Liver (tissue), 9 donors: Measurements from ENCODE around the gene PRRG2. TPM values are rescaled to one million over a fixed set of nuclear protein-coding genes. Genes with fewer than 3 reads are reported as not detected.

Experiments
- DNase-seq: peaks from one replicate; pipeline ENCODE4 v3.0.0-alpha.2; 2017; ENCODE audit warnings: low spot score
- H3K27ac ChIP-seq, 2 donors: one replicate each; pipeline ENCODE4 v1.7.0; 2013; ENCODE audit warnings: inconsistent platforms in 2 of 2, low read length in 2 of 2, control low read depth in 1 of 2, low read depth in 1 of 2, mild to moderate bottlenecking in 1 of 2
- H3K27me3 ChIP-seq, 4 donors: one replicate each; pipeline versions ENCODE4 v1.6.1 to v1.7.0; 2013; ENCODE audit warnings: low read length in 3 of 4, inconsistent platforms in 1 of 4, mild to moderate bottlenecking in 1 of 4, moderate library complexity in 1 of 4; ENCODE audit not compliant: control insufficient read depth in 4 of 4, insufficient read depth in 4 of 4
- H3K36me3 ChIP-seq, 4 donors: one replicate each; pipeline versions ENCODE4 v1.6.1 to v1.7.0; 2013; ENCODE audit warnings: low read length in 3 of 4, mild to moderate bottlenecking in 3 of 4, low read depth in 1 of 4, moderate library complexity in 1 of 4; ENCODE audit not compliant: control insufficient read depth in 4 of 4, insufficient read depth in 3 of 4
- H3K4me1 ChIP-seq, 4 donors: one replicate each; pipeline versions ENCODE4 v1.6.1 to v1.7.0; 2013; ENCODE audit warnings: low read length in 3 of 4, mild to moderate bottlenecking in 3 of 4, moderate library complexity in 1 of 4; ENCODE audit not compliant: control insufficient read depth in 4 of 4, insufficient read depth in 4 of 4
- H3K4me3 ChIP-seq, 3 donors: one replicate each; pipeline versions ENCODE4 v1.6.1 to v1.7.0; 2013; ENCODE audit warnings: low read length in 3 of 3, control low read depth in 1 of 3, low read depth in 1 of 3, mild to moderate bottlenecking in 1 of 3
- H3K9ac ChIP-seq, 2 donors: one replicate each; pipeline ENCODE4 v1.7.0; 2013; ENCODE audit warnings: low read length in 2 of 2, mild to moderate bottlenecking in 2 of 2, moderate library complexity in 2 of 2, control low read depth in 1 of 2, low read depth in 1 of 2
- H3K9me3 ChIP-seq, 4 donors: one replicate each; pipeline versions ENCODE4 v1.6.1 to v1.7.0; 2013; ENCODE audit warnings: low read length in 3 of 4; ENCODE audit not compliant: control insufficient read depth in 4 of 4
- ATF3 ChIP-seq: IDR thresholded peaks from 2 replicates; pipeline ENCODE4 v1.6.1; 2016; ENCODE audit warnings: antibody characterized with exemption
- CTCF ChIP-seq: fragments of 150-350 bp; IDR thresholded peaks from 2 replicates; pipeline ENCODE4 v1.5.1; 2017; ENCODE audit warnings: improper control_type of control experiment, low read depth, low read length; ENCODE audit not compliant: missing input control
- EGR1 ChIP-seq, 2 donors: IDR thresholded peaks; 2 replicates each; pipeline ENCODE4 v1.6.1; 2016 to 2018; ENCODE audit warnings: antibody characterized with exemption in 2 of 2, low read depth in 2 of 2
- FOXA1 ChIP-seq: IDR thresholded peaks from 2 replicates; pipeline ENCODE4 v1.6.1; 2016; ENCODE audit warnings: antibody characterized with exemption
- FOXA2 ChIP-seq: IDR thresholded peaks from 2 replicates; pipeline ENCODE4 v1.6.1; 2016; ENCODE audit warnings: antibody characterized with exemption
- GABPA ChIP-seq, 2 donors: IDR thresholded peaks in 1 of 2; conservative IDR thresholded peaks in 1 of 2; 2 replicates each; pipeline ENCODE4 v1.6.1; 2016; ENCODE audit warnings: antibody characterized with exemption in 2 of 2, mild to moderate bottlenecking in 1 of 2, moderate library complexity in 1 of 2
- HNF4A ChIP-seq, 2 donors: conservative IDR thresholded peaks; 2 replicates each; pipeline ENCODE4 v1.6.1; 2016; ENCODE audit warnings: antibody characterized with exemption in 2 of 2, mild to moderate bottlenecking in 2 of 2
- HNF4G ChIP-seq: IDR thresholded peaks from 2 replicates; pipeline ENCODE4 v1.6.1; 2016; ENCODE audit warnings: antibody characterized with exemption
- JUND ChIP-seq, 2 donors: IDR thresholded peaks; 2 replicates each; pipeline ENCODE4 v1.6.1; 2016; ENCODE audit warnings: antibody characterized with exemption in 2 of 2
- MAX ChIP-seq: IDR thresholded peaks from 2 replicates; pipeline ENCODE4 v1.6.1; 2016; ENCODE audit warnings: antibody characterized with exemption
- NR2F2 ChIP-seq: IDR thresholded peaks from 2 replicates; pipeline ENCODE4 v1.6.1; 2016; ENCODE audit warnings: antibody characterized with exemption
- RAD21 ChIP-seq, 2 donors: IDR thresholded peaks; 2 replicates each; pipeline ENCODE4 v1.6.1; 2016; ENCODE audit warnings: antibody characterized with exemption in 2 of 2, mild to moderate bottlenecking in 2 of 2
- REST ChIP-seq: IDR thresholded peaks from 2 replicates; pipeline ENCODE4 v1.6.1; 2016; ENCODE audit warnings: antibody characterized with exemption, mild to moderate bottlenecking
- RXRA ChIP-seq, 2 donors: IDR thresholded peaks; 2 replicates each; pipeline ENCODE4 v1.6.1; 2017 to 2018; ENCODE audit warnings: antibody characterized with exemption in 2 of 2, mild to moderate bottlenecking in 1 of 2
- SP1 ChIP-seq: IDR thresholded peaks from 2 replicates; pipeline ENCODE4 v1.6.1; 2018; ENCODE audit warnings: antibody characterized with exemption, mild to moderate bottlenecking
- TAF1 ChIP-seq: conservative IDR thresholded peaks from 2 replicates; pipeline ENCODE4 v1.6.1; 2016; ENCODE audit warnings: antibody characterized with exemption, mild to moderate bottlenecking
- YY1 ChIP-seq: IDR thresholded peaks from 2 replicates; pipeline ENCODE4 v1.6.1; 2016; ENCODE audit warnings: antibody characterized with exemption, mild to moderate bottlenecking
- ZBTB33 ChIP-seq: IDR thresholded peaks from 2 replicates; pipeline ENCODE4 v1.6.1; 2016; ENCODE audit warnings: antibody characterized with exemption
- WGBS: extraction: QIAGEN DNeasy Blood & Tissue Kit; methylation state at CpG from one replicate; pipeline ENCODE4 v1.1.7; 2013; 5-methylcytosine and 5-hydroxymethylcytosine counted together
- polyA plus RNA-seq, 2 donors: library from polyadenylated mRNA; stranded (reverse) in 1 of 2; unstranded in 1 of 2; fragments of 200-250 nt in 1 of 2; fragments of >200 nt in 1 of 2; fragmentation: Nextera tagmentation in 1 of 2; extraction: Ambion mirVana in 1 of 2; gene quantifications; one replicate each; pipeline versions ENCODE4 v1.2.1 to v1.2.3, GENCODE V29; 2013 to 2015
- total RNA-seq, 2 donors: library from RNA; depleted of rRNA; stranded (reverse); fragments of >200 nt; gene quantifications; one replicate each; pipeline ENCODE4 v1.2.3, GENCODE V29; 2014
- donor health status: healthy.
- donor health status: healthy.
- donor health status: healthy.
- donor health status: healthy.
- donor health status: healthy.

PRRG2 gene
- total and polyA plus RNA-seq, 4 donors, result 1.1 to 2.8 (median 2.1) TPM

- WGBS, result 83% methylated on average over 8 of the region's 8 CpGs
- Histone ChIP-seq H3K27me3 (no peaks in the 10 kb centered on the region), H3K9me3 (no peaks in the 10 kb centered on the region), H3K36me3 (peaks cover 11 to 45% (median 33%) of the 10 kb centered on the region in 4 donors), H3K27ac (no peak overlapping the region), H3K9ac (no peak overlapping the region), H3K4me3 (no peak overlapping the region), H3K4me1 (peaks cover 0 to 3% (median 0%) of the 10 kb centered on the region in 4 donors)
- no peak for TF ChIP-seq ATF3
- no peak for TF ChIP-seq FOXA2
- no peak for TF ChIP-seq SP1
- no peak for TF ChIP-seq TAF1
- DNase-seq, result no peak
These were observed 46.3 kb upstream of the PRRG2 start for GRCh38 chr19:49534632-49535385.

- no peak overlapping the region for H3K9ac ChIP-seq
- WGBS, result 90% methylated on average over 22 of the region's 22 CpGs
- H3K27ac ChIP-seq, result no peak overlapping the region
- no peak overlapping the region for H3K4me3 ChIP-seq
- H3K36me3 ChIP-seq, result peaks cover 13 to 43% (median 30%) of the 10 kb centered on the region in 4 donors
- DNase-seq, result no peak
- no peaks in the 10 kb centered on the region for H3K9me3 ChIP-seq
- H3K4me1 ChIP-seq, result peaks cover 0 to 3% (median 0%) of the 10 kb centered on the region in 4 donors
- no peak for TF ChIP-seq FOXA1
- TF ChIP-seq MAX, result no peak
- no peak for TF ChIP-seq JUND (IDR thresholded peaks at IDR 0.05)
- no peak for TF ChIP-seq YY1
- TF ChIP-seq ZBTB33, result no peak
- TF ChIP-seq ATF3, result no peak
- no peak for TF ChIP-seq SP1
- TF ChIP-seq CTCF, result no peak
- no peak for TF ChIP-seq RXRA (IDR thresholded peaks at IDR 0.05)
- no peak for TF ChIP-seq FOXA2
- no peak for TF ChIP-seq REST
- no peak for TF ChIP-seq EGR1 (IDR thresholded peaks at IDR 0.05; ENCODE audit: low read depth in 2 of 2)
- TF ChIP-seq NR2F2, result no peak
- no peak for TF ChIP-seq HNF4A (conservative IDR thresholded peaks at IDR 0.05)
- TF ChIP-seq RAD21 (IDR thresholded peaks at IDR 0.05), result no peak
- TF ChIP-seq GABPA (IDR thresholded peaks at IDR 0.05 in 1 of 2, conservative IDR thresholded peaks at IDR 0.05 in 1 of 2), result no peak
- TF ChIP-seq TAF1, result no peak
- TF ChIP-seq HNF4G, result no peak
- H3K27me3 ChIP-seq, result no peaks in the 10 kb centered on the region
These were observed 44.1 kb upstream of the PRRG2 start for GRCh38 chr19:49536921-49537462.
